Transverse colon (tissue), 4 donors: ENCODE results near the gene CHST15. TPM values are rescaled to one million over a fixed set of nuclear protein-coding genes. Genes with fewer than 3 reads are reported as not detected.
A peak's percentile ranks its signal among the peaks of the same experiment; 100 is the strongest.

Experiments
- DNase-seq: peaks from one replicate; pipeline ENCODE4 v3.0.0-alpha.2; 2019
- H3K27ac ChIP-seq, 4 donors: fragments of 200-600 bp; sonication (generic); 2 replicates each; pipeline ENCODE4 v1.5.1; 2016 to 2018; ENCODE audit warnings: inconsistent platforms in 4 of 4
- H3K27me3 ChIP-seq: fragments of 200-600 bp; sonication (generic); 2 replicates; pipeline ENCODE4 v1.5.1; 2017; ENCODE audit warnings: inconsistent platforms
- H3K36me3 ChIP-seq, 4 donors: fragments of 200-600 bp; sonication (generic); 2 replicates each; pipeline ENCODE4 v1.5.1; 2017 to 2019; ENCODE audit warnings: inconsistent platforms in 4 of 4
- H3K4me1 ChIP-seq, 4 donors: fragments of 200-600 bp; sonication (generic); 2 replicates each; pipeline ENCODE4 v1.5.1; 2017 to 2020; ENCODE audit warnings: inconsistent platforms in 4 of 4
- H3K4me3 ChIP-seq, 4 donors: fragments of 200-600 bp; sonication (generic); 1 replicate in 1 of 4; 2 replicates in 3 of 4; pipeline versions ENCODE4 v1.5.1 to v1.6.1; 2017 to 2019; ENCODE audit warnings: inconsistent platforms in 4 of 4
- H3K9me3 ChIP-seq, 2 donors: fragments of 200-600 bp; sonication (generic); 2 replicates each; pipeline ENCODE4 v1.5.1; 2017 to 2019; ENCODE audit warnings: inconsistent platforms in 2 of 2
- EP300 ChIP-seq: sonication (generic); formaldehyde crosslinking; IDR thresholded peaks from one replicate; pipeline ENCODE4 v1.6.1; 2017; ENCODE audit warnings: antibody characterized with exemption, low read depth
- POLR2A ChIP-seq: fragments of 450-650 bp; IDR thresholded peaks from one replicate; pipeline ENCODE4 v1.6.1; 2016; ENCODE audit warnings: antibody characterized with exemption, mild to moderate bottlenecking, moderate library complexity
- POLR2AphosphoS5 ChIP-seq, 3 donors: sonication (generic); formaldehyde crosslinking; IDR thresholded peaks; one replicate each; pipeline ENCODE4 v1.6.1; 2016; ENCODE audit warnings: antibody characterized with exemption in 3 of 3
- WGBS, 2 donors: methylation state at CpG; one replicate each; pipeline ENCODE4 v1.1.5; 2018; ENCODE audit warnings: low coverage in 1 of 2; 5-methylcytosine and 5-hydroxymethylcytosine counted together
- in situ Hi-C, 4 donors: fragments of 200-750 bp; cut with MboI; loops; one replicate each; pipeline versions ENCODE4 v1.15.0 to v1.15.1; 2017; ENCODE audit warnings: low sequenced_read_pairs in 3 of 4, low pct_ligation_motif_present in 1 of 4, low pct_unique_long_range_greater_than_20kb in 1 of 4
- intact Hi-C: fragments of 100-400 bp; cut with DNase I; formaldehyde crosslinking; loops from one replicate; pipeline ENCODE4 v1.15.1; 2023; ENCODE audit warnings: low total_unique reads
- total RNA-seq, 4 donors: library from RNA; depleted of rRNA; stranded (reverse); fragments of >200 nt; gene quantifications; one replicate each; pipeline ENCODE4 v1.1.0, GENCODE V29; 2016
- TF ChIP-seq, protein P1 (sequence below), 5 experiments: fragments of 200-600 bp in 3 of 5; fragments of 450-650 bp in 2 of 5; sonication (generic) in 3 of 5; IDR thresholded peaks; 1 replicate in 2 of 5; 2 replicates in 3 of 5; pipeline ENCODE4 v1.5.1; 2016 to 2017; ENCODE audit warnings: antibody characterized with exemption in 5 of 5, inconsistent platforms in 3 of 5, mild to moderate bottlenecking in 2 of 5, moderate library complexity in 1 of 5

CHST15 gene
- total RNA-seq, 4 donors from 2014 or later = 10.0 to 25.4 (median 16.0) TPM

DNA sequence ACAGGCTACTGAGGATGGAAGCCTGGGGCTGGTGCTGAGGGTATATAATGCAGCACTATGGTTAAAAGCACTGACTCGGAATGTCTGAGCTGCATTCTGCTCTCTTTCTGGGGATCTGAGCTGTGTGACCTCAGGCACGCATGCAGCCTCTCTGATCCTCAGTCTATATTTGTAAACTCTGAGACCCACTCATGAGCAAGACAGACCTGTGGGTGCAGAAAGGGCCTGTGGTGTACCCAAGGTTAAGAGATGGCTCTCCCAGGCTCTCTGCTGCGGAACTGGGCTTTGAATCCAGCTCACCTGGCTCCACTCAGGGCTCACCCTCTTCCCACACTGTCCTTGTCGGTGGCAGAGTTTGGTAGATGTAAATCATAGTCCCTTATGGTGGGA, 89.9 kb downstream of the CHST15 start:
- TF ChIP-seq, protein P1, sequence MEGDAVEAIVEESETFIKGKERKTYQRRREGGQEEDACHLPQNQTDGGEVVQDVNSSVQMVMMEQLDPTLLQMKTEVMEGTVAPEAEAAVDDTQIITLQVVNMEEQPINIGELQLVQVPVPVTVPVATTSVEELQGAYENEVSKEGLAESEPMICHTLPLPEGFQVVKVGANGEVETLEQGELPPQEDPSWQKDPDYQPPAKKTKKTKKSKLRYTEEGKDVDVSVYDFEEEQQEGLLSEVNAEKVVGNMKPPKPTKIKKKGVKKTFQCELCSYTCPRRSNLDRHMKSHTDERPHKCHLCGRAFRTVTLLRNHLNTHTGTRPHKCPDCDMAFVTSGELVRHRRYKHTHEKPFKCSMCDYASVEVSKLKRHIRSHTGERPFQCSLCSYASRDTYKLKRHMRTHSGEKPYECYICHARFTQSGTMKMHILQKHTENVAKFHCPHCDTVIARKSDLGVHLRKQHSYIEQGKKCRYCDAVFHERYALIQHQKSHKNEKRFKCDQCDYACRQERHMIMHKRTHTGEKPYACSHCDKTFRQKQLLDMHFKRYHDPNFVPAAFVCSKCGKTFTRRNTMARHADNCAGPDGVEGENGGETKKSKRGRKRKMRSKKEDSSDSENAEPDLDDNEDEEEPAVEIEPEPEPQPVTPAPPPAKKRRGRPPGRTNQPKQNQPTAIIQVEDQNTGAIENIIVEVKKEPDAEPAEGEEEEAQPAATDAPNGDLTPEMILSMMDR (IDR thresholded peaks at IDR 0.05) = no peak
- TF ChIP-seq POLR2A (no peak), POLR2AphosphoS5 (IDR thresholded peaks at IDR 0.05) (no peak), EP300 (no peak)
- Histone ChIP-seq H3K9me3 (no peaks in the 10 kb centered on the region), H3K4me1 (peaks cover 0 to 16% (median 7%) of the 10 kb centered on the region in 4 donors), H3K27ac (peak overlapping the region in 1 of 4 donors; percentile 78), H3K4me3 (no peak overlapping the region), H3K36me3 (no peaks in the 10 kb centered on the region), H3K27me3 (no peaks in the 10 kb centered on the region)
- WGBS, 2 donors = 83 to 90% methylated on average over 2 to 4 of the region's 4 CpGs
- no peak for DNase-seq
- intact Hi-C loops = no loop called here
- in situ Hi-C loops = no loop called here

DNA sequence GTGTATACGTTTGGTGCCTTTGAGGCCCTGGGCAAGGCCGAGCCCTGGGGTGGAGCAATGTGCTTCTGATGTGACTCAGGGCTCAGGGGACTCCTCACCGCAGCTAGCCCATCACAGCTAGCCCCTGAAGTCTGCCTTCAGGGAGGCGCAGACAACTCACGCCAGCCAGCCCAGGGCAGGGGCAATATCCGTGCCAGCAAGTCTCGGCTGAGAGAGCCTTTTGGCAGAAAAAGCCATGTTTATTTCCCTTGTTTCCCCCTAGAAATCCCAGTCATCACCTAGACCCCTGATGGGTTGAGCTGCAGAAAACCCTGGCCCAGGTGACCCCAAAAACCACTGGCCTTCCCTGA, 90.4 kb downstream of the CHST15 start:
- 80% methylated on average over 4 of the region's 7 CpGs; no CpG with 5 or more reads in 1 of the 2 donors for WGBS, 2 donors
- no peak for TF ChIP-seq POLR2A
- DNase-seq = no peak
- Histone ChIP-seq H3K27ac (peak overlapping the region in 1 of 4 donors; percentile 12), H3K27me3 (no peaks in the 10 kb centered on the region), H3K36me3 (no peaks in the 10 kb centered on the region), H3K9me3 (no peaks in the 10 kb centered on the region), H3K4me1 (peaks cover 0 to 11% (median 5%) of the 10 kb centered on the region in 4 donors), H3K4me3 (no peak overlapping the region)
- intact Hi-C loops (no loop called here), in situ Hi-C loops (no loop called here)

DNA sequence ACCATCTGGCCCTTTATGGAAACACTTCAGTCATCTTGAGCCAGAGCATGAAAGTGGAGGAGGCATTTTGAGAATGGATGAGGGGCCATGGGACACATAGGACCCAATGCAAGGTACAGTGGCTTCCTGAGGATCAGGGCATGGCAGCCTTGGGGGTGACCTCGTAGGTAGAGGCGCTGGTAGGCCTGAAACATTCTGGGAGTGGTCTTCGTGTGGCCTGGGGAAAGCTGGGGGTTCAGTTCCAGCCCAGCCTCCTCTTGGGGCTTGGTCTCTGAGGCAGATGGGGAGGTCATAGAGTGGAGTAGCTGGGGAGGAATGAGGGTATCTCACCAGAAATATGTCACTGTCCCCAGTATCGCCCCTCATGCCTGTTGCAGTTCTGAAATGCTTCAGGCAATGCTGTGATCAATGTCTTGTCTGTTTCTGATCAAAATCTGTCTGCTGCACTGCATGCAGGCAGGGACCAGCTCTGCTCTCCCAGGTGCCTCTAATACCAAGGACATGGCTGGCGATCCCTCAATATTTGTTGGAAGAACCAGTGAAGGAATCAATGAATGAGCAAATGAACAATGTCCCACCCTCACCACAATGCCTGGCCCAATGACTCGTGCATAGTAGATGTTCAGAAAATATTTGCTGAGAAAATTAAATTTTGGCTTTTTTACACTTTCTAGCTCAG, 90.9 kb downstream of the CHST15 start:
- DNase-seq = no peak
- in situ Hi-C loops (no loop called here), intact Hi-C loops (no loop called here)
- Histone ChIP-seq H3K36me3 (no peaks in the 10 kb centered on the region), H3K4me3 (no peak overlapping the region), H3K27me3 (no peaks in the 10 kb centered on the region), H3K27ac (peak overlapping the region in 1 of 4 donors; percentile 12), H3K4me1 (peaks cover 0 to 11% (median 5%) of the 10 kb centered on the region in 4 donors), H3K9me3 (no peaks in the 10 kb centered on the region)
- TF ChIP-seq POLR2AphosphoS5 (IDR thresholded peaks at IDR 0.05) (no peak), EP300 (no peak), POLR2A (no peak)
- TF ChIP-seq, protein P1 (IDR thresholded peaks at IDR 0.05) = no peak
- WGBS, 2 donors = 89% methylated on average over 6 of the region's 6 CpGs; no CpG with 5 or more reads in 1 of the 2 donors

DNA sequence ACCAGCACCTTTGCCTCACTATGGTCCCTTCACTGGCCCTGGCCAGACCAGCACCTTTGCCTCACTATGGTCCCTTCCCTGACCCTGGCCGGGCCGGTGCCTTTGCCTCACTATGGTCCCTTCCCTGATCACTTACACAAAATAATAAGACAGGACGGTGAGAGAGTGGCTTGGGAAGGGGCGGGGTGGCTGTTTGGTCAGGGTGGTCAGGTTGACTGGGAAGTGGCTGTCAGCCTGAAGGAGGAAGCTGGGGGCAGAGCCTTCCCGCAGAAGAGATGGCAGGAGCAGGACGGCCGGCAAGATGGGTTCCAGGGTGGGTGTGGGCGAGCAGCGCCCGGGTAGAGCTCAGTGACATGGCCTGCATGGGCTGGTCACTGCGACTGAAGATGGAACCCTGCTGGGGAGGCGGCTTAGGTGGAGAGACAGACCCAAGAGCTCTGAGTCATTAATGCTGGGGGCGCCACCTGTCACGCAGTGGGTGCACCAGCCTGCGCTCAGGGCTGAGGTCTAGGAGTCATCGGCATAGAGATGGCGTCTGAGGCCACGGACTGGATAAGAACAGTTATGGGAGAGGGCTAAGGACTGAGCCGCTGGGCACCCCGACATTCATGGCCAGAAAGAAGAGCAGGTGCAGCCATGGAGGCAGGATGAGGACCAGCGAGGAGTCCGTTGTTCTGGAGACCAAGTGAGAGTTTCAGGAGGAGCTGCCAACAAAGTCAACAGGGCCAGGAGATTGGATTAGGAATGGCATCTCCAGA, 91.8 kb downstream of the CHST15 start:
- 91 to 100% methylated on average over 2 to 22 of the region's 22 CpGs for WGBS, 2 donors
- H3K27me3 ChIP-seq = no peaks in the 10 kb centered on the region
- DNase-seq = no peak
- H3K36me3 ChIP-seq = no peaks in the 10 kb centered on the region
- intact Hi-C loops = no loop called here
- peaks cover 0 to 16% (median 4%) of the 10 kb centered on the region in 4 donors for H3K4me1 ChIP-seq
- in situ Hi-C loops = no loop called here
- TF ChIP-seq, protein P1 (IDR thresholded peaks at IDR 0.05) = no peak
- TF ChIP-seq POLR2AphosphoS5 (IDR thresholded peaks at IDR 0.05) = no peak
- TF ChIP-seq POLR2A = no peak
- TF ChIP-seq EP300 = no peak
- H3K27ac ChIP-seq = no peak overlapping the region
- H3K4me3 ChIP-seq = no peak overlapping the region
- H3K9me3 ChIP-seq = no peaks in the 10 kb centered on the region
